H1 (cell line): ENCODE measurements around the gene SIKE1. TPM values are rescaled to one million over a fixed set of nuclear protein-coding genes. Genes with fewer than 3 reads are reported as not detected.

ENCODE experiments used
- CTCF ChIA-PET: fragments of 300-600 bp; sonication (Branson Sonifier 250); formaldehyde crosslinking; loops from one replicate; lab custom pipeline; 2021; ENCODE audit not compliant: partially characterized antibody; lab: Charles Lee
- POLR2A ChIA-PET: fragments of 300-600 bp; sonication (Branson Sonifier 250); formaldehyde crosslinking; loops from one replicate; lab custom pipeline; 2021; ENCODE audit warnings: inconsistent platforms; ENCODE audit not compliant: partially characterized antibody; lab: Charles Lee
- DNase-seq, 2 experiments: peaks; one replicate each; pipeline versions ENCODE4 v3.0.0 to v3.0.0-alpha.2; 2010 to 2022; ENCODE audit warnings: low spot score in 2 of 2, low read depth in 1 of 2, mixed read lengths in 1 of 2
- FAIRE-seq: peaks from 2 replicates; lab custom pipeline; 2011; peaks lifted over from hg19 to GRCh38; lab: Jason Lieb, UNC
- H2AFZ ChIP-seq: 2 replicates; pipeline ENCODE4 v1.8.1; 2012; ENCODE audit warnings: low read length, inconsistent platforms
- H2AK5ac ChIP-seq: 2 replicates; pipeline ENCODE4 v1.6.1; 2013; ENCODE audit warnings: low read depth, low read length
- H2BK120ac ChIP-seq: replicated peaks from 2 replicates; pipeline ENCODE3; 2013; ENCODE audit warnings: low read depth, low read length, inconsistent platforms
- H2BK12ac ChIP-seq: 2 replicates; pipeline ENCODE4 v1.6.1; 2013; ENCODE audit warnings: low read depth, low read length
- H2BK15ac ChIP-seq: 2 replicates; pipeline ENCODE4 v1.6.1; 2013; ENCODE audit warnings: low read length
- H2BK20ac ChIP-seq: 2 replicates; pipeline ENCODE4 v1.6.1; 2013; ENCODE audit warnings: low read length
- H2BK5ac ChIP-seq: 2 replicates; pipeline ENCODE4 v1.6.1; 2013; ENCODE audit warnings: low read depth, low read length
- H3K14ac ChIP-seq: 2 replicates; pipeline ENCODE4 v1.6.1; 2013; ENCODE audit warnings: inconsistent platforms; ENCODE audit not compliant: insufficient read length
- H3K18ac ChIP-seq: 2 replicates; pipeline ENCODE4 v1.6.1; 2013; ENCODE audit warnings: low read length; ENCODE audit errors: extremely low read depth
- H3K23ac ChIP-seq: 2 replicates; pipeline ENCODE4 v1.6.1; 2013; ENCODE audit warnings: inconsistent platforms; ENCODE audit not compliant: insufficient read length
- H3K23me2 ChIP-seq: 2 replicates; pipeline ENCODE4 v1.6.1; 2013; ENCODE audit warnings: low read depth, low read length
- H3K27ac ChIP-seq: 2 replicates; pipeline ENCODE4 v1.6.1; 2011; ENCODE audit warnings: low read depth, low read length, inconsistent platforms
- H3K27me3 ChIP-seq, 4 experiments: replicated peaks in 1 of 4; 1 replicate in 1 of 4; 2 replicates in 3 of 4; pipeline versions ENCODE4 v1.6.1 to v1.8.1; 2011 to 2013; ENCODE audit warnings: low read length in 3 of 4, mild to moderate bottlenecking in 3 of 4, inconsistent platforms in 2 of 4, mixed read lengths in 2 of 4, moderate library complexity in 1 of 4; ENCODE audit not compliant: control insufficient read depth in 3 of 4, insufficient read depth in 3 of 4; ENCODE audit errors: extremely low read depth in 1 of 4
- H3K36me3 ChIP-seq, 4 experiments: 2 replicates each; pipeline versions ENCODE4 v1.6.1 to v1.8.1; 2011 to 2013; ENCODE audit warnings: mild to moderate bottlenecking in 4 of 4, low read length in 3 of 4, moderate library complexity in 2 of 4, control low read depth in 1 of 4, inconsistent platforms in 1 of 4; ENCODE audit not compliant: insufficient read depth in 4 of 4, control insufficient read depth in 2 of 4
- H3K4ac ChIP-seq: replicated peaks from 2 replicates; pipeline ENCODE3; 2013; ENCODE audit warnings: low read length, low read depth, mixed read lengths, inconsistent platforms; ENCODE audit not compliant: insufficient read length
- H3K4me1 ChIP-seq, 4 experiments: replicated peaks in 1 of 4; 1 replicate in 1 of 4; 2 replicates in 3 of 4; pipeline versions ENCODE4 v1.6.1 to v1.8.1; 2011 to 2013; ENCODE audit warnings: low read length in 3 of 4, inconsistent platforms in 2 of 4, mixed read lengths in 1 of 4; ENCODE audit not compliant: insufficient read depth in 4 of 4, control insufficient read depth in 3 of 4
- H3K4me2 ChIP-seq, 2 experiments: 2 replicates each; pipeline versions ENCODE4 v1.6.1 to v1.8.1; 2011 to 2013; ENCODE audit warnings: low read depth in 2 of 2, low read length in 2 of 2, control low read depth in 1 of 2, inconsistent platforms in 1 of 2, mild to moderate bottlenecking in 1 of 2; ENCODE audit not compliant: insufficient read depth in 1 of 2
- H3K4me3 ChIP-seq, 4 experiments: fragments of 200-600, 300-600 bp in 1 of 4; sonication (generic), shearing (Covaris generic), sonication (Bioruptor Twin) in 1 of 4; 2 replicates each; pipeline versions ENCODE4 v1.5.1 to v1.8.1; 2011 to 2016; ENCODE audit warnings: low read length in 4 of 4, low read depth in 3 of 4, control low read depth in 2 of 4, inconsistent platforms in 2 of 4, mild to moderate bottlenecking in 2 of 4, mixed read lengths in 1 of 4, moderate library complexity in 1 of 4; ENCODE audit not compliant: insufficient read depth in 2 of 4; ENCODE audit errors: extremely low read depth in 1 of 4
- H3K56ac ChIP-seq: replicated peaks from 2 replicates; pipeline ENCODE3; 2013; ENCODE audit warnings: low read depth, mild to moderate bottlenecking, mixed read lengths, low read length, inconsistent platforms; ENCODE audit not compliant: insufficient read length
- H3K79me1 ChIP-seq: 2 replicates; pipeline ENCODE4 v1.6.1; 2013; ENCODE audit warnings: low read depth, low read length, control low read depth
- H3K79me2 ChIP-seq, 2 experiments: 2 replicates each; pipeline versions ENCODE4 v1.6.1 to v1.8.1; 2012 to 2013; ENCODE audit warnings: low read length in 2 of 2, mild to moderate bottlenecking in 2 of 2, inconsistent platforms in 1 of 2; ENCODE audit not compliant: insufficient read depth in 2 of 2, control insufficient read depth in 1 of 2
- H3K9ac ChIP-seq, 4 experiments: replicated peaks in 1 of 4; 1 replicate in 1 of 4; 2 replicates in 3 of 4; pipeline versions ENCODE4 v1.6.1 to v1.8.1; 2011 to 2013; ENCODE audit warnings: low read depth in 3 of 4, low read length in 3 of 4, control low read depth in 2 of 4, mild to moderate bottlenecking in 2 of 4, moderate library complexity in 2 of 4, inconsistent platforms in 1 of 4; ENCODE audit errors: extremely low read depth in 1 of 4
- H3K9me3 ChIP-seq, 2 experiments: 2 replicates each; pipeline versions ENCODE4 v1.6.1 to v1.8.1; 2012 to 2013; ENCODE audit warnings: mild to moderate bottlenecking in 2 of 2, moderate library complexity in 2 of 2, control low read depth in 1 of 2, inconsistent platforms in 1 of 2, low read depth in 1 of 2, low read length in 1 of 2, mixed read lengths in 1 of 2; ENCODE audit not compliant: insufficient read depth in 2 of 2
- H4K20me1 ChIP-seq, 2 experiments: replicated peaks in 1 of 2; 2 replicates each; pipeline versions ENCODE3 to v1.8.1; 2011 to 2013; ENCODE audit warnings: inconsistent platforms in 2 of 2, low read length in 2 of 2, mild to moderate bottlenecking in 1 of 2; ENCODE audit not compliant: insufficient read depth in 2 of 2, control insufficient read depth in 1 of 2
- H4K5ac ChIP-seq: 2 replicates; pipeline ENCODE4 v1.6.1; 2013; ENCODE audit warnings: low read length, low read depth, mixed read lengths, inconsistent platforms; ENCODE audit not compliant: insufficient read length
- H4K8ac ChIP-seq: 2 replicates; pipeline ENCODE4 v1.8.0; 2013; ENCODE audit warnings: mild to moderate bottlenecking, moderate library complexity, low read length, inconsistent platforms; ENCODE audit not compliant: insufficient read depth; ENCODE audit errors: extremely low read depth
- H4K91ac ChIP-seq: replicated peaks from 2 replicates; pipeline ENCODE3; 2013; ENCODE audit warnings: low read length, mixed read lengths, inconsistent platforms; ENCODE audit not compliant: insufficient read length
- BACH1 ChIP-seq: IDR thresholded peaks from 2 replicates; pipeline ENCODE4 v1.6.1; 2012; ENCODE audit warnings: low read length, improper control_type of control experiment
- CTBP2 ChIP-seq: IDR thresholded peaks from 2 replicates; pipeline ENCODE4 v1.7.0; 2011; ENCODE audit warnings: borderline replicate concordance, mild to moderate bottlenecking, moderate library complexity, mixed read lengths, low read length; ENCODE audit not compliant: insufficient read depth, insufficient read length
- JUND ChIP-seq: IDR thresholded peaks from 2 replicates; pipeline ENCODE4 v1.6.1; 2011; ENCODE audit warnings: mild to moderate bottlenecking, improper control_type of control experiment, low read length
- NANOG ChIP-seq: IDR thresholded peaks from 2 replicates; pipeline ENCODE4 v1.6.1; 2011; ENCODE audit warnings: low read length, low read depth, mild to moderate bottlenecking, inconsistent platforms; ENCODE audit not compliant: insufficient read depth, poor library complexity, severe bottlenecking
- RFX5 ChIP-seq: IDR thresholded peaks from 2 replicates; pipeline ENCODE4 v1.6.1; 2011; ENCODE audit warnings: low read depth, low read length, improper control_type of control experiment, borderline replicate concordance
- WGBS, 2 experiments: shearing (Covaris generic) in 1 of 2; methylation state at CpG; one replicate each; pipeline versions ENCODE4 v1.1.6 to v1.1.7; 2013 to 2015; ENCODE audit warnings: low lambda C conversion rate in 2 of 2, mixed read lengths in 2 of 2, inconsistent platforms in 1 of 2, low coverage in 1 of 2, missing lambda C conversion rate in 1 of 2; ENCODE audit not compliant: insufficient replicate concordance in 2 of 2, insufficient coverage in 1 of 2, insufficient read length in 1 of 2; ENCODE audit errors: extremely low coverage in 1 of 2, missing lambda C conversion rate in 1 of 2; 5-methylcytosine and 5-hydroxymethylcytosine counted together
- polyA plus RNA-seq, 7 experiments: library from polyadenylated mRNA; depleted of rRNA in 3 of 7; stranded (reverse) in 5 of 7; unstranded in 2 of 7; fragments of >200 nt in 5 of 7; fragments of 200-250 nt in 2 of 7; gene quantifications; 1 replicate in 5 of 7; 2 replicates in 1 of 7; 4 replicates in 1 of 7; pipeline versions ENCODE4 v1.2.1 to v1.2.3, GENCODE V29; 2011 to 2013; ENCODE audit warnings: missing spikeins in 2 of 7, mixed read lengths in 2 of 7
- total RNA-seq: library from RNA; stranded (reverse); fragmentation: NEBNext Ultra II Directional; extraction: Animal tissue kit (Norgen Biotek cat#: 25700); gene quantifications from 2 replicates; pipeline ENCODE4 v1.2.1, GENCODE V29; 2021
- TF ChIP-seq, protein P1 (sequence below): IDR thresholded peaks from 2 replicates; pipeline ENCODE4 v1.6.1; 2012; ENCODE audit warnings: low read length, inconsistent platforms

SIKE1 gene
- total and polyA plus RNA-seq, 2 of the 8 experiments (the other 6 are each of a cell fraction or from before 2014, with no cell fraction given) = 20.5 to 79.9 TPM

DNA sequence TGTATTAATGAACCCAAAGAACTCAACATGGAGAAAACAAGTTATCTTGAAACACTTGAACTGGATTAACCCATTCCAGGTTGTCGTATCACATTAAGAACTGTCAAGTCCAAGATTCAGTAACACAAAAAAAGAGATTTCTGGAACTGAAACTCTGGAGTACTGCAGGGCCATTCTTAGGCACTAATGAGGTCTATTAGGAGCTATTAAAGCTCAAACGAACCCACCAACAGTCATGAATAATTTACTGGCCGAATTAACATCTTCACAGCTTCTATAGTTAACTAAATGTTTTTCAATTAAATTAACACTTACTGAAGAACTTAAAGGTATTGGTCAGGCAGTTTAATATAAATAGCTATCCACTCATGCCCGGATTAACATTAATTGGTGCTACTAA, 27.3 kb downstream of the SIKE1 start:
- Histone ChIP-seq H2BK5ac (no peak overlapping the region), H4K91ac (no peak overlapping the region), H3K79me1 (peaks cover 4% of the 10 kb centered on the region), H3K4me3 (peak overlapping the region in 1 of 4 experiments; percentile 18; a peak in 1 of 8 replicates), H3K4me1 (peaks cover 0 to 12% (median 3%) of the 10 kb centered on the region in 4 experiments; a peak in 2 of 7 replicates), H4K20me1 (peaks cover 35 to 40% of the 10 kb centered on the region in 2 experiments), H3K27ac (no peak overlapping the region), H3K4ac (no peak overlapping the region), H2AFZ (no peak overlapping the region), H3K23me2 (no peaks in the 10 kb centered on the region), H2BK120ac (no peak overlapping the region), H3K56ac (no peak overlapping the region), H4K5ac (no peak overlapping the region), H3K14ac (no peak overlapping the region), H3K4me2 (peak overlapping the region in 1 of 2 experiments; percentile 39; a peak in 3 of 4 replicates), H3K23ac (no peak overlapping the region), H3K18ac (no peak overlapping the region), H3K36me3 (peaks cover 2 to 38% (median 22%) of the 10 kb centered on the region in 4 experiments; a peak in 7 of 8 replicates), H2BK20ac (no peak overlapping the region), H3K9me3 (no peaks in the 10 kb centered on the region), H3K79me2 (peaks cover 69 to 91% of the 10 kb centered on the region in 2 experiments), H4K8ac (no peak overlapping the region), H3K27me3 (no peaks in the 10 kb centered on the region), H2BK12ac (no peak overlapping the region), H2AK5ac (no peak overlapping the region), H3K9ac (no peak overlapping the region), H2BK15ac (no peak overlapping the region)
- FAIRE-seq (no peak), DNase-seq (no peak)
- ChIA-PET CTCF (interaction anchor here (1.7 kb wide), 1 partner anchor 8 kb away, joined by 4 read pairs; no protein-coding TSS in a partner anchor), POLR2A (interaction anchor here (0.6 to 6.0 kb wide), 11 partner anchors 10 to 328 kb away, joined by 3 to 68 read pairs (median 4); partner anchors contain the start of gene NRAS)
- TF ChIP-seq RFX5 (no peak), JUND (no peak), BACH1 (no peak), CTBP2 (no peak), NANOG (peak; percentile 54)
- TF ChIP-seq, protein P1, sequence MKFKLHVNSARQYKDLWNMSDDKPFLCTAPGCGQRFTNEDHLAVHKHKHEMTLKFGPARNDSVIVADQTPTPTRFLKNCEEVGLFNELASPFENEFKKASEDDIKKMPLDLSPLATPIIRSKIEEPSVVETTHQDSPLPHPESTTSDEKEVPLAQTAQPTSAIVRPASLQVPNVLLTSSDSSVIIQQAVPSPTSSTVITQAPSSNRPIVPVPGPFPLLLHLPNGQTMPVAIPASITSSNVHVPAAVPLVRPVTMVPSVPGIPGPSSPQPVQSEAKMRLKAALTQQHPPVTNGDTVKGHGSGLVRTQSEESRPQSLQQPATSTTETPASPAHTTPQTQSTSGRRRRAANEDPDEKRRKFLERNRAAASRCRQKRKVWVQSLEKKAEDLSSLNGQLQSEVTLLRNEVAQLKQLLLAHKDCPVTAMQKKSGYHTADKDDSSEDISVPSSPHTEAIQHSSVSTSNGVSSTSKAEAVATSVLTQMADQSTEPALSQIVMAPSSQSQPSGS = no peak
- 64% methylated on average over 4 of the region's 4 CpGs; no CpG with 5 or more reads in 1 of the 2 experiments for WGBS, 2 experiments
